NCI-H1092 (cell line): ENCODE results near the gene TCIRG1.

Experiments
- DNase-seq: peaks from one replicate; lab custom pipeline; 2025; lab: John Stamatoyannopoulos, UW

The TCIRG1 gene

GRCh38 chr11:68051191-68052136 is 12.6 kb downstream of the TCIRG1 start:
- DNase-seq, result no peak

GRCh38 chr11:68052137-68052873 is 13.5 kb downstream of the TCIRG1 start:
- DNase-seq, result no peak

GRCh38 chr11:68053117-68053516 is 14.3 kb downstream of the TCIRG1 start:
- DNase-seq, result no peak

- no peak for DNase-seq
Measured at GRCh38 chr11:68053981-68054812, 15.4 kb downstream of the TCIRG1 start.

- no peak for DNase-seq
Measured at GRCh38 chr11:68056317-68057285, 17.8 kb downstream of the TCIRG1 start.

GRCh38 chr11:68057807-68058206 is 19.0 kb downstream of the TCIRG1 start:
- no peak for DNase-seq

GRCh38 chr11:68061508-68061907 is 22.7 kb downstream of the TCIRG1 start:
- DNase-seq, result no peak

GRCh38 chr11:68064926-68065325 is 26.1 kb downstream of the TCIRG1 start:
- no peak for DNase-seq

- DNase-seq, result no peak
Measured at GRCh38 chr11:68065841-68066240, 27.0 kb downstream of the TCIRG1 start.

GRCh38 chr11:68066742-68067141 is 27.9 kb downstream of the TCIRG1 start:
- no peak for DNase-seq

GRCh38 chr11:68067991-68068390 is 29.2 kb downstream of the TCIRG1 start:
- no peak for DNase-seq

- DNase-seq, result no peak
Measured at GRCh38 chr11:68071281-68072048, 32.6 kb downstream of the TCIRG1 start.

GRCh38 chr11:68074584-68075352 is 35.9 kb downstream of the TCIRG1 start:
- DNase-seq, result peak; percentile 34

GRCh38 chr11:68076371-68077042 is 37.7 kb downstream of the TCIRG1 start:
- DNase-seq, result no peak

GRCh38 chr11:68077617-68078582 is 39.1 kb downstream of the TCIRG1 start:
- DNase-seq, result no peak

GRCh38 chr11:68080860-68081259 is 42.0 kb downstream of the TCIRG1 start:
- DNase-seq, result no peak

- no peak for DNase-seq
Measured at GRCh38 chr11:68081691-68082090, 42.9 kb downstream of the TCIRG1 start.

- no peak for DNase-seq
Measured at GRCh38 chr11:68082481-68082880, 43.7 kb downstream of the TCIRG1 start.
